ENCODE results near the gene ASS1. TPM values are rescaled to one million over a fixed set of nuclear protein-coding genes. Genes with fewer than 3 reads are reported as not detected.

ASS1 gene
- total and polyA plus RNA-seq, 2 of the 13 experiments (the other 11 are each of a cell fraction or from before 2014, with no cell fraction given) = 77.6 to 122 TPM

GRCh38 chr9:130499804-130500263 lies 55.1 kb downstream of the ASS1 start (continued):
- TF ChIP-seq TGIF2 (CRISPR knock-in tag; IDR thresholded peaks at IDR 0.05) (peak; percentile 98), DNMT3B (CRISPR knock-in tag; conservative IDR thresholded peaks at IDR 0.05) (peak; percentile 92), ZGPAT (CRISPR knock-in tag; IDR thresholded peaks at IDR 0.05) (no peak), NKX3-1 (CRISPR knock-in tag; IDR thresholded peaks at IDR 0.05) (no peak), ZNF224 (CRISPR knock-in tag; IDR thresholded peaks at IDR 0.05) (0 out of 2 replicates have a peak, but pooled peaks have one; percentile 49), ZNF343 (CRISPR knock-in tag; IDR thresholded peaks at IDR 0.05) (no peak), SYNCRIP (IDR thresholded peaks at IDR 0.05; ENCODE audit: insufficient read depth, low read depth, low read length) (no peak), DBP (CRISPR knock-in tag; IDR thresholded peaks at IDR 0.05; ENCODE audit: not compliant biosample characterization) (no peak), ZBTB2 (CRISPR knock-in tag; IDR thresholded peaks at IDR 0.05; ENCODE audit: low read depth) (no peak), HNF4G (IDR thresholded peaks at IDR 0.05; ENCODE audit: borderline replicate concordance, low read depth, low read length) (peak; percentile 93), HNF4G (CRISPR knock-in tag; IDR thresholded peaks at IDR 0.05; ENCODE audit: borderline replicate concordance, low read depth) (peak; percentile 88; the same call in 1 of the 2 replicates), CENPX (CRISPR knock-in tag; IDR thresholded peaks at IDR 0.05) (no peak), ZBTB43 (CRISPR knock-in tag; conservative IDR thresholded peaks at IDR 0.05) (0 out of 2 replicates have a peak, but pooled peaks have one; percentile 45), E2F1 (CRISPR knock-in tag; IDR thresholded peaks at IDR 0.05) (no peak), REPIN1 (CRISPR knock-in tag; IDR thresholded peaks at IDR 0.05; ENCODE audit: borderline replicate concordance, low read depth) (peak; percentile 52; the same call in 1 of the 2 replicates), ZNF296 (CRISPR knock-in tag; conservative IDR thresholded peaks at IDR 0.05) (0 out of 2 replicates have a peak, but pooled peaks have one; percentile 23), TOPORS (CRISPR knock-in tag; IDR thresholded peaks at IDR 0.05) (no peak), ZNF629 (CRISPR knock-in tag; conservative IDR thresholded peaks at IDR 0.05) (no peak), HDAC1 (CRISPR knock-in tag; IDR thresholded peaks at IDR 0.05) (peak; percentile 91), KLF6 (CRISPR knock-in tag; IDR thresholded peaks at IDR 0.05) (peak; percentile 62; the same call in 1 of the 2 replicates), TARDBP (CRISPR knock-in tag; IDR thresholded peaks at IDR 0.05) (peak; percentile 73; the same call in 1 of the 2 replicates), MAFF (IDR thresholded peaks at IDR 0.05; ENCODE audit: low read depth, low read length) (no peak), RBM39 (IDR thresholded peaks at IDR 0.05; ENCODE audit: low read depth, low read length, poor library complexity, severe bottlenecking) (no peak), SIX4 (CRISPR knock-in tag; IDR thresholded peaks at IDR 0.05) (0 out of 2 replicates have a peak, but pooled peaks have one; percentile 6), YEATS2 (CRISPR knock-in tag; IDR thresholded peaks at IDR 0.05; ENCODE audit: borderline replicate concordance) (peak; percentile 58; the same call in 1 of the 2 replicates), PHF8 (CRISPR knock-in tag; IDR thresholded peaks at IDR 0.05) (peak; percentile 28; the same call in 1 of the 2 replicates)

Data from HepG2 (cell line).